HepG2 (cell line): ENCODE measurements around the gene ATP8B4. TPM values are rescaled to one million over a fixed set of nuclear protein-coding genes. Genes with fewer than 3 reads are reported as not detected.

Experiments used
- ATAC-seq: fragments of 200-7000 bp; cut with Tn5 transposase; 3 replicates; pipeline ENCODE4 v1.9.1; 2020; ENCODE audit warnings: mild to moderate bottlenecking, moderate library complexity
- BruUV-seq: library from RNA; stranded (reverse); fragments of 400-500 nt; replicated peaks from 2 replicates; lab custom pipeline; 2021; lab: Mats Ljungman, UMichigan
- CTCF ChIA-PET: fragments of 300-600 bp; formaldehyde crosslinking; extraction: SDS; loops from one replicate; lab custom pipeline; 2021; ENCODE audit warnings: low total read pairs, inconsistent platforms, low intra/inter-chr PET ratio; lab: Yijun Ruan, JAX
- POLR2A ChIA-PET: fragments of 350-600 bp; sonication (Branson Sonifier 250); formaldehyde crosslinking; loops from one replicate; lab custom pipeline; 2020; ENCODE audit warnings: antibody characterized with exemption, inconsistent platforms; lab: Yijun Ruan, JAX
- DNase-seq: peaks from one replicate; pipeline ENCODE4 v3.0.0-alpha.2; 2015; ENCODE audit warnings: low spot score
- FAIRE-seq: peaks from 3 replicates; lab custom pipeline; 2011; peaks lifted over from hg19 to GRCh38; lab: Jason Lieb, UNC
- H2AFZ ChIP-seq: one replicate; pipeline ENCODE4 v1.6.1; 2011; ENCODE audit warnings: low read length, inconsistent platforms
- H3K27ac ChIP-seq: fragments of 300-600 bp; 3 replicates; pipeline ENCODE4 v1.8.0; 2011; ENCODE audit warnings: mixed run types, mild to moderate bottlenecking, mixed read lengths, low read length, inconsistent platforms; ENCODE audit not compliant: insufficient read depth; ENCODE audit errors: extremely low read length
- H3K27me3 ChIP-seq, 2 experiments: fragments of 200-600 bp in 1 of 2; 2 replicates in 1 of 2; 3 replicates in 1 of 2; pipeline versions ENCODE4 v1.6.0 to v1.8.0; 2011; ENCODE audit warnings: low read length in 2 of 2, mild to moderate bottlenecking in 2 of 2, moderate library complexity in 2 of 2, inconsistent platforms in 1 of 2; ENCODE audit not compliant: insufficient read depth in 2 of 2, control insufficient read depth in 1 of 2
- H3K36me3 ChIP-seq, 2 experiments: fragments of 200-600 bp in 1 of 2; replicated peaks in 1 of 2; 2 replicates in 1 of 2; 3 replicates in 1 of 2; pipeline versions ENCODE4 v1.5.1 to v1.8.0; 2011; ENCODE audit warnings: low read length in 2 of 2, inconsistent platforms in 1 of 2; ENCODE audit not compliant: insufficient read depth in 2 of 2, control insufficient read depth in 1 of 2
- H3K4me1 ChIP-seq: 2 replicates; pipeline ENCODE4 v1.5.1; 2012; ENCODE audit warnings: low read length, inconsistent platforms; ENCODE audit not compliant: insufficient read depth
- H3K4me2 ChIP-seq: 2 replicates; pipeline ENCODE4 v1.6.0; 2011; ENCODE audit warnings: low read depth, low read length, inconsistent platforms
- H3K4me3 ChIP-seq, 3 experiments: fragments of 200-600 bp in 1 of 3; sonication (generic), shearing (Covaris generic) in 1 of 3; replicated peaks in 1 of 3; 2 replicates each; pipeline ENCODE4 v1.5.1; 2011 to 2016; ENCODE audit warnings: low read length in 3 of 3, inconsistent platforms in 2 of 3, low read depth in 2 of 3, mild to moderate bottlenecking in 2 of 3, control low read depth in 1 of 3, mixed read lengths in 1 of 3; ENCODE audit not compliant: insufficient read depth in 1 of 3
- H3K79me2 ChIP-seq: one replicate; pipeline ENCODE4 v1.6.1; 2011; ENCODE audit warnings: low read length, inconsistent platforms; ENCODE audit not compliant: insufficient read depth
- H3K9ac ChIP-seq: 2 replicates; pipeline ENCODE4 v1.6.0; 2011; ENCODE audit warnings: mild to moderate bottlenecking, low read depth, low read length, inconsistent platforms; ENCODE audit not compliant: insufficient read depth
- H3K9me3 ChIP-seq: 2 replicates; pipeline ENCODE4 v1.5.1; 2012; ENCODE audit warnings: mild to moderate bottlenecking, low read length
- H4K20me1 ChIP-seq: 2 replicates; pipeline ENCODE4 v1.6.0; 2011; ENCODE audit warnings: inconsistent platforms, mild to moderate bottlenecking, low read length, moderate library complexity; ENCODE audit not compliant: insufficient read depth
- ATF1 ChIP-seq: IDR thresholded peaks from 2 replicates; pipeline ENCODE4 v1.6.1; 2016; ENCODE audit warnings: mild to moderate bottlenecking, control low read depth
- FOXK1 ChIP-seq: sonication (generic); formaldehyde crosslinking; IDR thresholded peaks from 2 replicates; pipeline ENCODE4 v1.4.0; 2020; ENCODE audit warnings: low read depth, missing genetic modification reagents, borderline replicate concordance
- JARID2 ChIP-seq: sonication (generic); formaldehyde crosslinking; IDR thresholded peaks from 2 replicates; pipeline ENCODE4 v1.8.1; 2023; ENCODE audit warnings: missing genetic modification reagents, inconsistent platforms; ENCODE audit not compliant: insufficient replicate concordance
- NR2F1 ChIP-seq, 2 experiments: fragments of 450-650 bp in 1 of 2; formaldehyde crosslinking in 1 of 2; IDR thresholded peaks; 2 replicates each; pipeline versions ENCODE4 v1.5.0 to v1.6.1; 2016 to 2020; ENCODE audit warnings: mild to moderate bottlenecking in 1 of 2, missing compliant biosample characterization in 1 of 2, missing genetic modification reagents in 1 of 2, moderate library complexity in 1 of 2
- RARA ChIP-seq: IDR thresholded peaks from 2 replicates; pipeline ENCODE4 v1.6.1; 2016; ENCODE audit warnings: missing genetic modification reagents, missing compliant biosample characterization
- RFX3 ChIP-seq: IDR thresholded peaks from 2 replicates; pipeline ENCODE4 v1.6.1; 2016; ENCODE audit warnings: missing biosample characterization, missing genetic modification reagents
- SUZ12 ChIP-seq: fragments of 150-350 bp; IDR thresholded peaks from 2 replicates; pipeline ENCODE4 v1.6.1; 2014; ENCODE audit warnings: low read depth, low read length
- ZNF235 ChIP-seq: sonication (generic); formaldehyde crosslinking; IDR thresholded peaks from 2 replicates; pipeline ENCODE4 v1.8.1; 2023; ENCODE audit warnings: mild to moderate bottlenecking, missing genetic modification reagents, borderline replicate concordance
- ZNF296 ChIP-seq: sonication (generic); formaldehyde crosslinking; conservative IDR thresholded peaks from 2 replicates; pipeline ENCODE4 v1.5.0; 2020; ENCODE audit warnings: mild to moderate bottlenecking, missing genetic modification reagents
- ZNF350 ChIP-seq: sonication (generic); formaldehyde crosslinking; IDR thresholded peaks from 2 replicates; pipeline ENCODE4 v1.4.0; 2020; ENCODE audit warnings: mild to moderate bottlenecking, low read depth, missing genetic modification reagents, borderline replicate concordance
- ZNF557 ChIP-seq: sonication (generic); formaldehyde crosslinking; IDR thresholded peaks from 2 replicates; pipeline ENCODE4 v1.4.0; 2020; ENCODE audit warnings: missing genetic modification reagents
- ZNF674 ChIP-seq: sonication (generic); formaldehyde crosslinking; IDR thresholded peaks from 2 replicates; pipeline ENCODE4 v1.5.0; 2020; ENCODE audit warnings: low read depth, mild to moderate bottlenecking, missing genetic modification reagents
- ZNF839 ChIP-seq: sonication (generic); formaldehyde crosslinking; IDR thresholded peaks from 2 replicates; pipeline ENCODE4 v1.4.0; 2020; ENCODE audit warnings: missing genetic modification reagents, mild to moderate bottlenecking, borderline replicate concordance
- ZZZ3 ChIP-seq: sonication (generic); formaldehyde crosslinking; IDR thresholded peaks from 2 replicates; pipeline ENCODE4 v1.4.0; 2020; ENCODE audit warnings: missing genetic modification reagents, mild to moderate bottlenecking, borderline replicate concordance
- WGBS: methylation state at CpG from one replicate; pipeline ENCODE4 v1.1.6; 2017; ENCODE audit warnings: low lambda C conversion rate; 5-methylcytosine and 5-hydroxymethylcytosine counted together
- in situ Hi-C: cut with HindIII; loops from 2 replicates; pipeline ENCODE4 v1.10.0; 2017; ENCODE audit warnings: low pct_unique_long_range_greater_than_20kb; ENCODE audit not compliant: extremely low pct_ligation_motif_present
- intact Hi-C: fragments of 100-400 bp; cut with micrococcal nuclease; formaldehyde crosslinking; loops from one replicate; pipeline ENCODE4 v1.10.0; 2022; ENCODE audit not compliant: unreplicated experiment
- polyA plus RNA-seq, 8 experiments: library from polyadenylated mRNA; depleted of rRNA in 3 of 8; stranded (reverse) in 7 of 8; unstranded in 1 of 8; fragments of >200 nt; fragmentation: Illumina TruSeq in 4 of 8; extraction: Trizol in 4 of 8; gene quantifications; 2 replicates each; pipeline versions ENCODE4 v1.2.1 to v1.2.3, GENCODE V29; 2011 to 2016; ENCODE audit warnings: low read depth in 4 of 8, missing spikeins in 1 of 8, mixed read lengths in 1 of 8; ENCODE audit not compliant: insufficient read depth in 1 of 8
- total RNA-seq, 5 experiments: library from RNA; depleted of rRNA; stranded (reverse); fragments of >200 nt; fragmentation: Illumina TruSeq; extraction: Trizol; gene quantifications; 2 replicates each; pipeline ENCODE4 v1.2.3, GENCODE V29; 2016; ENCODE audit warnings: low read depth in 1 of 5
- TF ChIP-seq, protein P1 (sequence below): sonication (generic); formaldehyde crosslinking; conservative IDR thresholded peaks from 2 replicates; pipeline ENCODE4 v1.8.0; 2022; ENCODE audit warnings: missing genetic modification reagents

The ATP8B4 gene
- total and polyA plus RNA-seq, 2 of the 13 experiments (the other 11 are each of a cell fraction or from before 2014, with no cell fraction given) = 0.24 to 0.69 TPM

DNA sequence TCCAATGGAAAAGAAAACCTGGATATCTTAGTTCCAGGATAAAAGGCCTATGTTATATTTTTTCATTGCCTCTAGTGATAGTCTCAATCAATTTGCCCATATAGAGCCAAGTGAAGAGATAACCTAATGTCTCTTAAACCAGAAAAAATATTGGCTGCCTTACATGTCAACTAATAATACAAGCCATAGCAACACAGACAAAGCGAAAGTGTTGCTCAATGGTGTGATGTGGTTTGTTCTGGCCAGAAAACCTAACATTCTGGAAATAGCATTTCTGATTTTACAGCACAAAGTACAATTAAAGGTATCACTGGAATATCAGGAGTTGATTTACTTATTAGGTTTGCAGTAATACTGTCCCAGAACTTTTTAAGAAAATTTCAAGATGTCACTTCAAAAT is 101.5 kb downstream of the ATP8B4 start:
- no TSS peak for BruUV-seq
- in situ Hi-C loops = loop anchor here (25.0 kb wide), 1 partner anchor 780 kb away; no protein-coding TSS in a partner anchor
- Histone ChIP-seq H3K9me3 (no peaks in the 10 kb centered on the region), H3K36me3 (no peaks in the 10 kb centered on the region), H3K9ac (no peak overlapping the region), H2AFZ (no peak overlapping the region), H3K4me2 (no peak overlapping the region), H3K79me2 (no peaks in the 10 kb centered on the region)
- DNase-seq = no peak
- 19% methylated on average over 1 of the region's 1 CpG for WGBS
- TF ChIP-seq, protein P1, sequence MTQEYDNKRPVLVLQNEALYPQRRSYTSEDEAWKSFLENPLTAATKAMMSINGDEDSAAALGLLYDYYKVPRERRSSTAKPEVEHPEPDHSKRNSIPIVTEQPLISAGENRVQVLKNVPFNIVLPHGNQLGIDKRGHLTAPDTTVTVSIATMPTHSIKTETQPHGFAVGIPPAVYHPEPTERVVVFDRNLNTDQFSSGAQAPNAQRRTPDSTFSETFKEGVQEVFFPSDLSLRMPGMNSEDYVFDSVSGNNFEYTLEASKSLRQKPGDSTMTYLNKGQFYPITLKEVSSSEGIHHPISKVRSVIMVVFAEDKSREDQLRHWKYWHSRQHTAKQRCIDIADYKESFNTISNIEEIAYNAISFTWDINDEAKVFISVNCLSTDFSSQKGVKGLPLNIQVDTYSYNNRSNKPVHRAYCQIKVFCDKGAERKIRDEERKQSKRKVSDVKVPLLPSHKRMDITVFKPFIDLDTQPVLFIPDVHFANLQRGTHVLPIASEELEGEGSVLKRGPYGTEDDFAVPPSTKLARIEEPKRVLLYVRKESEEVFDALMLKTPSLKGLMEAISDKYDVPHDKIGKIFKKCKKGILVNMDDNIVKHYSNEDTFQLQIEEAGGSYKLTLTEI (CRISPR knock-in tag) = no peak
- no peak for TF ChIP-seq ZNF557 (CRISPR knock-in tag)
- TF ChIP-seq, all 625 proteins: peak for 0
- Histone ChIP-seq H3K27ac (no peak overlapping the region), H3K4me3 (no peak overlapping the region), H4K20me1 (no peaks in the 10 kb centered on the region), H3K27me3 (no peaks in the 10 kb centered on the region), H3K4me1 (no peaks in the 10 kb centered on the region)
- FAIRE-seq = no peak
- CTCF ChIA-PET = no interaction called here
- no peak for ATAC-seq
- POLR2A ChIA-PET = no interaction called here
- intact Hi-C loops = no loop called here

GRCh38 chr15:50016951-50017350 is 102.1 kb downstream of the ATP8B4 start:
- no TSS peak for BruUV-seq
- H3K4me2 ChIP-seq = no peak overlapping the region
- no peak for TF ChIP-seq NR2F1 (CRISPR knock-in tag; IDR thresholded peaks at IDR 0.05)
- TF ChIP-seq ZNF235 (CRISPR knock-in tag) = no peak
- TF ChIP-seq SUZ12 = no peak
- TF ChIP-seq RARA (CRISPR knock-in tag) = no peak
- TF ChIP-seq ZNF674 = no peak
- no peak for TF ChIP-seq FOXK1 (CRISPR knock-in tag)
- TF ChIP-seq RFX3 (CRISPR knock-in tag) = no peak
- no peak for TF ChIP-seq ATF1
- TF ChIP-seq ZNF350 = no peak
- no peak for TF ChIP-seq ZNF839 (CRISPR knock-in tag)
- no peak for TF ChIP-seq JARID2 (CRISPR knock-in tag)
- TF ChIP-seq ZZZ3 = no peak
- TF ChIP-seq ZNF296 (CRISPR knock-in tag) = no peak

More at GRCh38 chr15:50016951-50017350, 102.1 kb downstream of the ATP8B4 start:
- H3K9me3 ChIP-seq = no peaks in the 10 kb centered on the region
- H3K9ac ChIP-seq = no peak overlapping the region
- FAIRE-seq = no peak
- DNase-seq = no peak
- no peak overlapping the region for H2AFZ ChIP-seq
- 35% methylated on average over 2 of the region's 2 CpGs for WGBS
- no peak overlapping the region for H3K4me3 ChIP-seq
- H3K27ac ChIP-seq = no peak overlapping the region
- CTCF ChIA-PET = no interaction called here
- H3K79me2 ChIP-seq = no peaks in the 10 kb centered on the region
- intact Hi-C loops = no loop called here
- in situ Hi-C loops = loop anchor here (25.0 kb wide), 1 partner anchor 780 kb away; no protein-coding TSS in a partner anchor
- no peaks in the 10 kb centered on the region for H3K27me3 ChIP-seq
- H3K4me1 ChIP-seq = no peaks in the 10 kb centered on the region
- no peak for ATAC-seq
- H4K20me1 ChIP-seq = no peaks in the 10 kb centered on the region
- POLR2A ChIA-PET = no interaction called here
- no peaks in the 10 kb centered on the region for H3K36me3 ChIP-seq
